ENCODE measurements around the gene UBE2L6. TPM values are rescaled to one million over a fixed set of nuclear protein-coding genes. Genes with fewer than 3 reads are reported as not detected.

The UBE2L6 gene
- total and polyA plus RNA-seq, 3 donors from 2014 or later: 13.3 to 43.6 (median 19.8) TPM

GRCh38 chr11:57545883-57546282, 21.6 kb downstream of the UBE2L6 start:
- intact Hi-C loops (cut with DNase I; ENCODE audit: low total_unique reads): no loop called here
- no peak for DNase-seq
- TF ChIP-seq CTCF (IDR thresholded peaks at IDR 0.05) (no peak), POLR2A (IDR thresholded peaks at IDR 0.05) (no peak)
- 93 to 100% methylated on average over 4 to 13 of the region's 13 CpGs for WGBS, 2 donors
- H3K4me3 ChIP-seq: no peak overlapping the region
- H3K27ac ChIP-seq: no peak overlapping the region
- H3K27me3 ChIP-seq: no peaks in the 10 kb centered on the region
- H3K36me3 ChIP-seq (ENCODE audit: low read depth, missing control alignments): no peaks in the 10 kb centered on the region
- no peaks in the 10 kb centered on the region for H3K9me3 ChIP-seq
- H3K4me1 ChIP-seq: no peaks in the 10 kb centered on the region

GRCh38 chr11:57544566-57544965, 22.9 kb downstream of the UBE2L6 start:
- no peak overlapping the region for H3K27ac ChIP-seq
- no peaks in the 10 kb centered on the region for H3K4me1 ChIP-seq
- H3K27me3 ChIP-seq: no peaks in the 10 kb centered on the region
- H3K36me3 ChIP-seq (ENCODE audit: low read depth, missing control alignments): no peaks in the 10 kb centered on the region
- DNase-seq: no peak
- H3K4me3 ChIP-seq: no peak overlapping the region
- WGBS, 2 donors: 86 to 92% methylated on average over 6 of the region's 6 CpGs
- no peaks in the 10 kb centered on the region for H3K9me3 ChIP-seq
- TF ChIP-seq CTCF (IDR thresholded peaks at IDR 0.05) (no peak), POLR2A (IDR thresholded peaks at IDR 0.05) (no peak)
- intact Hi-C loops (cut with DNase I; ENCODE audit: low total_unique reads): no loop called here

GRCh38 chr11:57543593-57543992, 23.9 kb downstream of the UBE2L6 start:
- no peaks in the 10 kb centered on the region for H3K36me3 ChIP-seq (ENCODE audit: low read depth, missing control alignments)
- no peaks in the 10 kb centered on the region for H3K27me3 ChIP-seq
- DNase-seq: no peak
- H3K27ac ChIP-seq: no peak overlapping the region
- no peak overlapping the region for H3K4me3 ChIP-seq
- intact Hi-C loops (cut with DNase I; ENCODE audit: low total_unique reads): no loop called here
- no peaks in the 10 kb centered on the region for H3K9me3 ChIP-seq
- WGBS, 2 donors: 72 to 79% methylated on average over 4 to 6 of the region's 6 CpGs
- H3K4me1 ChIP-seq: no peaks in the 10 kb centered on the region
- TF ChIP-seq POLR2A (IDR thresholded peaks at IDR 0.05): no peak
- TF ChIP-seq CTCF (IDR thresholded peaks at IDR 0.05): no peak

- TF ChIP-seq CTCF (IDR thresholded peaks at IDR 0.05) (no peak), POLR2A (IDR thresholded peaks at IDR 0.05) (no peak)
- DNase-seq: no peak
- intact Hi-C loops (cut with DNase I; ENCODE audit: low total_unique reads): no loop called here
- Histone ChIP-seq H3K27me3 (no peaks in the 10 kb centered on the region), H3K36me3 (ENCODE audit: low read depth, missing control alignments) (no peaks in the 10 kb centered on the region), H3K9me3 (no peaks in the 10 kb centered on the region), H3K27ac (no peak overlapping the region), H3K4me3 (no peak overlapping the region), H3K4me1 (no peaks in the 10 kb centered on the region)
- 68 to 94% methylated on average over 3 to 4 of the region's 4 CpGs for WGBS, 2 donors
Measured at GRCh38 chr11:57542582-57542981, 24.9 kb downstream of the UBE2L6 start.

- no peak overlapping the region for H3K27ac ChIP-seq
- H3K27me3 ChIP-seq: no peaks in the 10 kb centered on the region
- intact Hi-C loops (cut with DNase I; ENCODE audit: low total_unique reads): no loop called here
- no peaks in the 10 kb centered on the region for H3K9me3 ChIP-seq
- 78 to 79% methylated on average over 5 of the region's 5 CpGs for WGBS, 2 donors
- DNase-seq: no peak
- no peaks in the 10 kb centered on the region for H3K4me1 ChIP-seq
- H3K4me3 ChIP-seq: no peak overlapping the region
- H3K36me3 ChIP-seq (ENCODE audit: low read depth, missing control alignments): no peaks in the 10 kb centered on the region
- no peak for TF ChIP-seq CTCF (IDR thresholded peaks at IDR 0.05)
- no peak for TF ChIP-seq POLR2A (IDR thresholded peaks at IDR 0.05)
Measured at GRCh38 chr11:57541169-57541568, 26.3 kb downstream of the UBE2L6 start.

All from testis (tissue), 3 donors.